GM12873 (cell line): ENCODE data around the gene KANSL1.

Experiments
- TF ChIP-seq, protein P1 (sequence below): IDR thresholded peaks from 2 replicates; pipeline ENCODE4 v1.5.1; 2012; ENCODE audit warnings: low read depth, mild to moderate bottlenecking, moderate library complexity, low read length, control low read depth; ENCODE audit not compliant: insufficient read depth; ENCODE audit errors: missing control alignments

Gene KANSL1

DNA sequence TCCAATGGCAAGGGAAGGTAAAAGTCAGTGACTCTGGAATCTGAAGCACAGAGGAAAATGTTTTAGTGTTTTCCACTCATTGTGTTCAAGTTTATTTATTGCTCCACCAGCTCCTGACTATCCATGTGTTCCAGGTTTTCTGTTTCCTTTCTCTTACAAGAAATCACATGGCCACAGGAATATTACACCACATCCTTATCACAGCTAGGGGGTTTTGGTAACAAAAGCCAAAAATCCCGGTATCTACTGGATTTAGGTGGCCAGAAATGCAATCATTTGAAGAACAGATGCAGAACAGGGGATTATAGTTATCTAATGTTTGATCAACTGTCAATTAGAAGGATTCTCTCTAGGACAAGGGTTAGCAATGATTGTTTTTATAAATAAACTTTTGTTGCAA is 146.3 kb downstream of the KANSL1 start:
- TF ChIP-seq, protein P1, sequence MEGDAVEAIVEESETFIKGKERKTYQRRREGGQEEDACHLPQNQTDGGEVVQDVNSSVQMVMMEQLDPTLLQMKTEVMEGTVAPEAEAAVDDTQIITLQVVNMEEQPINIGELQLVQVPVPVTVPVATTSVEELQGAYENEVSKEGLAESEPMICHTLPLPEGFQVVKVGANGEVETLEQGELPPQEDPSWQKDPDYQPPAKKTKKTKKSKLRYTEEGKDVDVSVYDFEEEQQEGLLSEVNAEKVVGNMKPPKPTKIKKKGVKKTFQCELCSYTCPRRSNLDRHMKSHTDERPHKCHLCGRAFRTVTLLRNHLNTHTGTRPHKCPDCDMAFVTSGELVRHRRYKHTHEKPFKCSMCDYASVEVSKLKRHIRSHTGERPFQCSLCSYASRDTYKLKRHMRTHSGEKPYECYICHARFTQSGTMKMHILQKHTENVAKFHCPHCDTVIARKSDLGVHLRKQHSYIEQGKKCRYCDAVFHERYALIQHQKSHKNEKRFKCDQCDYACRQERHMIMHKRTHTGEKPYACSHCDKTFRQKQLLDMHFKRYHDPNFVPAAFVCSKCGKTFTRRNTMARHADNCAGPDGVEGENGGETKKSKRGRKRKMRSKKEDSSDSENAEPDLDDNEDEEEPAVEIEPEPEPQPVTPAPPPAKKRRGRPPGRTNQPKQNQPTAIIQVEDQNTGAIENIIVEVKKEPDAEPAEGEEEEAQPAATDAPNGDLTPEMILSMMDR: no peak

DNA sequence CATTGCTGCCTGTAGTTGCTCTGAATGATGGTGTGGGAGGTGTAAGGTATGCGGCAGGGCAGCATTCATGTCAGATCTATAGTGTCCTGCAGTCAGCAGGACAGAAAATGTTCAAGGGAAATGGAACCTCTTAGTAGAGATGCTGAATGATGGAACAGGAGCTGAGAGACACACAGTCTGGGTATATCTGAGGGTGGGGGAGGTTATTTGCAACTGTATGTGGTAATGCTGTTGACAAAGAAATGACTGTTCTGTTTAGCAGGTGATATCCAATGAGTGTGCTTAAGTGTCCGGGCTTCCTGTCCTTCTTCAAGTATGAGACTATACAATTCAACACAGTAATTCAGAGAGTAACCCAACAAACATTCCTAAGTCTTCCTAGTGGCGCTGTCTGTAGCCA is 147.6 kb downstream of the KANSL1 start:
- TF ChIP-seq, protein P1: no peak

DNA sequence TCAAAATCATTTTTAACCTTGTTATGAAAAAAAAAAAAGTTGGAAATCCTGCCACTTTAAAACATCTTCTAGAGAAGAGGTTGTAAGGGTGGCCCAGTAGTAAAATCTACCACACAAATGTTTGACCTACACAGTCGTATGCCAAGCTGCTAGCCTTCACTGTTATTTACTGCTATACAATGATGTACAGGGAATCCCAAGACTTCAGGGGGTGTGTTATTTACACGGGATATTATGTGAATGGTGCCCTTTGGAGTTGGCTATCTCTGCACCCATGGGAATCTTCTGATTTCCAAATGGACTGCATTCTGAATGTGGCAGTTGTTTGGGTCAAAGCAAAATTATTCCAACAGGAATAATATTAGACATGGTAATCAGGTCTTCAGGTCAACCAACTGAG is 148.2 kb downstream of the KANSL1 start:
- TF ChIP-seq, protein P1: no peak

DNA sequence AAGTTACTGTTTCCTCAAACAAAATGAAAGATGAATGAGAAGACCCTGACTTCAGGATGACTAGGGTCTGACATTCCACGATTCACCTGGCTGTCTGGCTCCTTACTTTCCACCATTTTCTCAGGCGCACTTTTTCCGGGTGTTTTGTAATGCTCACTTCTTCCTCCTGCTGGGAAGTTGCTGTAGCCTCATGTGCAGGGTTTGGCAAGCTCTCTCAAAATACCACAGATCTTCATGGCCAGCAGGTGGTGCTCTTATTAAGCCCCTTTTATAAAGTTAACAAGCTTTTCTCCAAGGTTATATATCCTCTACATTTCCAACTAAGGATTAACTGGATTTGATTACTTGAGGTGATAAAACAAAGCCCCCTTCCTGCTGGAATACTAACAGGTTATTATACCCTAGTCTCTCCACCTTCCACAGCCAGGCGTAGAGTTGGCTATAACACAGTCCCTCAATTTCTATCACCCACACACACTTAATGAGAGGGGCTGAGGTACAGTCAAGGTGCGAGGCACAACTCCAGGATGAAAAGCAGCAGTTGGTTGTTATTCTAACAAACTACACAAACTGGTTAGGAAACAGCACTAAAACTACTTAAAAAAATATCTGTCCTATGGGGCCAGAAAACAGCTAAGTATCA is 148.8 kb downstream of the KANSL1 start:
- TF ChIP-seq, protein P1: peak; percentile 74

DNA sequence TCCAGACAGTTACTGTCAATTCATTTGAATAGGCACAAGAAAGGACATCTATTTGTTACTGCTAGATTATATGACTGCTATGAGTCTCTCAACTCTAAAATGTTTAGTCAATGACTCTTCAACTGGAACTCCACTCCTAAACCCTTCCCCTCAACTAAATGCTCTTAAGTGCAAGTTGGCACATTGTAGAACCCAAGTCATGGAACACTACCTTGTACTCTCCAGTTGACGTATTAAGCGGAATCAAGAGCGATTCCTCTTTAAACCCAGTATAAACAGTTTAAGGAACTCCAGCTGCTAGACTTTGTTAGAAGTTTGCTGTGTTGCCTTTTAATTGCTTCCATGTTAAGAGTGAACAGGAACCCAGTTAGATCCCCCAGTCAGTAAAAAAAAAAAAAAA is 149.6 kb downstream of the KANSL1 start:
- TF ChIP-seq, protein P1: no peak

DNA sequence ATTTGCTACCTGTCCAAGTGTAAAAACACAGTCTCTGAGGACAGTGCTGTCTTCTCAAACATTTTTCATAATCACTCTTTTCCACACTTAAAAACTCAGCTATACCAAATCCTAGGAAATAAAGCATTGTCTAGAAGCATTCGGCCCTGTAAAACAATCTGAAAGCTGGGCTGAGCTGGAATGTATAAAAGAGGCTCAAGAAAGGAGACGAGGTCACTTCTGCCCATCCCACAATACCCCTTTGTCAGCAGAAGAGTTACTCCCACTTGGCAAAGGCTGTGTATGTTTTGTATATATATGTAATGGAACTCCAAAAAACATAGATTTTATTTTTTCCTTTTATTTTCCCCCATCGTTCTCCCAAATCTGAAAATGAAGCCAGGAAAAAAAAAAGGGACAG is 150.3 kb downstream of the KANSL1 start:
- TF ChIP-seq, protein P1: no peak

DNA sequence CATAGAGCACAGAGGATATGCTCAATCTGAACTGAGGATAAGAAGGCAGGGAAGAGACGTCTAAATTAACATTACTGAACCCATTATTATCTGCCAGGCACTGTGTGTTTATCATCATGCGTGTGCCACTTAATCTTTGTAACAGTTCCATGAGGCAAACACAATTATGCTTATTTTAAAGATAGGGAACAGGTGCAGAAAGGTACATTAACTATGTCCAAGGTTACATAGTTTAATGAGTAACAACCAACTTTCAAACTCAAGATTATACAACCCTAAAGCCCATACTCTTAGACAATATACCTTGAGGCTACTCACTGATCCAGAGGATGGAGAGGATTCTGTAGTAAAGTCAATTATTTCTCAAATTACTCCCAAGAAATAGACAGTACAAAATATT is 151.0 kb downstream of the KANSL1 start:
- TF ChIP-seq, protein P1: no peak
